IPS-18c (cell line): ENCODE data around the gene POLE2.
"Not testable (repeated sequence)": the region's sequence is repeated elsewhere in the genome, so short reads cannot be mapped to it uniquely, and the experiment has no call there.

ENCODE experiments used
- H3K4me3 ChIP-seq: 2 replicates; pipeline ENCODE4 v1.7.0; 2013; ENCODE audit warnings: low read depth, mild to moderate bottlenecking, low read length, moderate library complexity; ENCODE audit not compliant: insufficient read depth
- H3K9me3 ChIP-seq: one replicate; pipeline ENCODE4 v1.6.1; 2013; ENCODE audit warnings: mild to moderate bottlenecking, low read length, moderate library complexity; ENCODE audit not compliant: control insufficient read depth, insufficient read depth

The POLE2 gene, protein sequence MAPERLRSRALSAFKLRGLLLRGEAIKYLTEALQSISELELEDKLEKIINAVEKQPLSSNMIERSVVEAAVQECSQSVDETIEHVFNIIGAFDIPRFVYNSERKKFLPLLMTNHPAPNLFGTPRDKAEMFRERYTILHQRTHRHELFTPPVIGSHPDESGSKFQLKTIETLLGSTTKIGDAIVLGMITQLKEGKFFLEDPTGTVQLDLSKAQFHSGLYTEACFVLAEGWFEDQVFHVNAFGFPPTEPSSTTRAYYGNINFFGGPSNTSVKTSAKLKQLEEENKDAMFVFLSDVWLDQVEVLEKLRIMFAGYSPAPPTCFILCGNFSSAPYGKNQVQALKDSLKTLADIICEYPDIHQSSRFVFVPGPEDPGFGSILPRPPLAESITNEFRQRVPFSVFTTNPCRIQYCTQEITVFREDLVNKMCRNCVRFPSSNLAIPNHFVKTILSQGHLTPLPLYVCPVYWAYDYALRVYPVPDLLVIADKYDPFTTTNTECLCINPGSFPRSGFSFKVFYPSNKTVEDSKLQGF

DNA sequence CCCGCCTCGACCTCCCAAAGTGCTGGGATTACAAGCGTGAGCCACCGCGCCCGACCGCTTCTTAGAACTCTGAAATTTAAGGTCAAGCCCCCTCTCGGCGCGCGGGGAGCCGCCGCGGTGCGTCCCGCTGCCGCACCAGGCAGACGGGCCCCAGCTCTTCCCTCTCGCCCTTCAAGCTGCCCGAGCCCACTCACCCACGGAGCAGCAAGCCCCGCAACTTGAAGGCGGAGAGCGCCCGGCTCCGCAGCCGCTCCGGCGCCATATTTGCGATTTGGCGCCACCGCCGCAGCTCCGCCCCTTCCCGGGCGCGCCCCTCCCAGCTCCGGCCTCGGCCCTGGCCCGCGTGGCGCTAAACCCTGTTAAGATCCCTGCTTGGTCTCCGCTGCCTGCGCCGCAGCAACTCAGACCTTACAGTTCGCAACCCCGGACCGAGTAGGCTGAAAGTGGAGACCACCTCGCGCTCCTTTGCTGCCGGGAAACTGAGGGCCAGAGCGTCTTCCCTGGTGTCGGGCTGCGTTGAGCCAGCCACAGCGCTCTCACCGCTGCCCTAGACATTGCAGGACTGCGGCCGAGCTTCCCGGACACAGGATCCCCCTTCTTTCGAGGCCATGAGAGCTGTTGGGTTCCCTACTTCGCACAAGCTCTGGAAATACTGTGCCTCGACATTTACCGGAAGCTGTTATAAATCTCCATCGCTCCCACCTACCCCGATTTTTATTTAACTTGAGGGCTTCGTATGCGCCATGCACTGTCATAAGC is at the start of gene POLE2:
TSS of gene POLE2 (minus strand) at position 273 of the 759 bp plus-strand sequence. CDS start at position 262, 11 bp downstream.
- H3K9me3 ChIP-seq = no peaks in the 10 kb centered on the region
- H3K4me3 ChIP-seq = peak within 1 kb of the TSS; percentile 86

DNA sequence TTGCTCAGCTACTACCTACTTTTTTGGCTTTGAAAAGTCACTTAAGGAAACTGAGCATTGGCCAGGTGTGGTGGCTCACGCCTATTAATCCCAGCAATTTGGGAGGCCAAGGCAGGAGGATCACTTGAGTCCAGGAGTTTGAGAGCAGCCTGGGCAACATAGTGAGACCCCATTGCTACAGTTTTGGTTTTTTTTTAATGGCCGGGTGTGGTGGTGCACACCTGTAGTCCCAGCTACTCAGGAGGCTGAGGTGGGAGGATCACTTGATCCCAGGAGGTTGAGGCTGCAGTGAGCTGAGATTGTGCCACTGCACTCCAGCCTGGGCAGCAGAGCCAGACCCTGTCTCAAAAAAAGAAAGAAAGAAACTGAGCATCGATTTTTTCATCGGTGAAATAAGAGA is 47.7 kb upstream of the POLE2 start:
- not testable (repeated sequence) for H3K9me3 ChIP-seq

GRCh38 chr14:49733836-49734235 is 45.8 kb upstream of the POLE2 start:
- Histone ChIP-seq H3K9me3 (no peaks in the 10 kb centered on the region), H3K4me3 (no peak overlapping the region)

More for the DNA sequence above, 47.7 kb upstream of the POLE2 start:
- H3K4me3 ChIP-seq = not testable (repeated sequence)

- no peak overlapping the region for H3K4me3 ChIP-seq
- H3K9me3 ChIP-seq = no peaks in the 10 kb centered on the region
Observed at GRCh38 chr14:49732896-49733295, 44.9 kb upstream of the POLE2 start.

DNA sequence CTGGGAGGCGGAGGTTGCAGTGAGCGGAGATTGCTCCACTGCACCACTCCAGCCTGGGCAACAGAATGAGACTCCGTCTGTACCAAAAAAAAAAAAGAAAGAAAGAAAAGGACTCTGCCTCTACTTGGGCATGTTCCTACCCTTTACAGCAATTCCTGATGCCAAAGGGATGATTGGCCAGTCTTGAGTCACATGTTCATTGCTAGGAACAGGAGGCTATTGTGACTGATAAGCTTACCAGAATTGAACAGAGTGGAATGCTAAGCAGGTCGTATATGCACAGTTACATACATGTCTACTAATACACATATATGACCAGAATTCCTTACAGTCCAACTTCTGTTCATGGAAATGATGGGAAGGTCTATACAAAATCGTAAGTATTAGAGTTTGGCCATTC is 39.2 kb upstream of the POLE2 start:
- no peak overlapping the region for H3K4me3 ChIP-seq
- no peaks in the 10 kb centered on the region for H3K9me3 ChIP-seq

DNA sequence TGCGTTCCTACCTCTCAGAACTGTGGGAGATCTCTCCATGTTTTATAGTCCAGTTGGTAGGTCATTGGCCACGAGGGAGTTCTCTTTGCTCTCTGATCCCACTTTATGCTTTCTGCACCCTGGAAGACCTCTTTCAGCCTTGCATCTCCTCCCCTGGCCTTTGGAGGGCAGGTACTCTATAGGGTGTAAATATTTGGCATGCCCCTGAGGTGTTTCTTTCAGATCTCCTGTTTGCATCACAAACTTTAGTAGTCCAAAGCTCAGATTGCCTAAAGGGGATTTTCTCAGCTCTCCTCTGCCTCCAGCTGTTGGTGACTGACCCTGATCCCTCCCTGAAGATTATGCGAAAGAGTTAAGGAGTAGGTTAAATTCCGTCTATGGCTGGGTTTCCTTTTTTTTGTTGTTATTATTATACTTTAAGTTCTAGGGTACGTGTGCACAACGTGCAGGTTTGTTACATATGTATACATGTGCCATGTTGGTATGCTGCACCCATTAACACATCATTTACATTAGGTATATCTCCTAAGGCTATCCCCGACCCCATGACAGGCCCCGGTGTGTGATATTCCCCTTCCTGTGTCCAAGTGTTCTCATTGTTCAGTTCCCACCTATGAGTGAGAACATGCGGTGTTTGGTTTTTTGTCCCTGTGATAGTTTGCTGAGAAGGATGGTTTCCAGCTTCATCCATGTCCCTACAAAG is 33.9 kb upstream of the POLE2 start:
- not testable (repeated sequence) for H3K4me3 ChIP-seq, H3K9me3 ChIP-seq

GRCh38 chr14:49720744-49721143 is 32.7 kb upstream of the POLE2 start:
- H3K9me3 ChIP-seq = no peaks in the 10 kb centered on the region
- H3K4me3 ChIP-seq = no peak overlapping the region

- not testable (repeated sequence) for H3K9me3 ChIP-seq, H3K4me3 ChIP-seq
Observed at GRCh38 chr14:49710993-49711392, 23.0 kb upstream of the POLE2 start.

DNA sequence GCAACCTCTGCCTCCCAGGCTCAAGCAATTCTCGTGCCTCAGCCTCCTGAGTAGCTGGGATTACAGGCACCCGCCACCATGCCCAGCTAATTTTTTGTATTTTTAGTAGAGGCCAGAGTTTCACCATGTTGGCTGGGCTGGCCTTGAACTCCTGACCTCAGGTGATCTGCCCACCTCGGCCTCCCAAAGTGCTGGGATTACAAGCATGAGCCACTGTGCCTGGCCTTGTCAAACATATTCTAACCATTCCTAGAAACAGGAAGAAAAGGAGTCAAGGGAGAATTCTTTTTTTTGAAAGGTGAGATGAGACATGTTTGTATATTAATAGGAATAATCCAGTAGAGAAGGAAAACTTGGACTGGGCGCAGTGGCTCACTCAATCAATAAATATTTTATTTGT is 16.5 kb upstream of the POLE2 start:
- not testable (repeated sequence) for H3K4me3 ChIP-seq, H3K9me3 ChIP-seq

GRCh38 chr14:49703965-49704364 is 16.0 kb upstream of the POLE2 start:
- Histone ChIP-seq H3K4me3 (no peak overlapping the region), H3K9me3 (no peaks in the 10 kb centered on the region)

- Histone ChIP-seq H3K9me3 (no peaks in the 10 kb centered on the region), H3K4me3 (no peak overlapping the region)
Observed at GRCh38 chr14:49702725-49703124, 14.7 kb upstream of the POLE2 start.

DNA sequence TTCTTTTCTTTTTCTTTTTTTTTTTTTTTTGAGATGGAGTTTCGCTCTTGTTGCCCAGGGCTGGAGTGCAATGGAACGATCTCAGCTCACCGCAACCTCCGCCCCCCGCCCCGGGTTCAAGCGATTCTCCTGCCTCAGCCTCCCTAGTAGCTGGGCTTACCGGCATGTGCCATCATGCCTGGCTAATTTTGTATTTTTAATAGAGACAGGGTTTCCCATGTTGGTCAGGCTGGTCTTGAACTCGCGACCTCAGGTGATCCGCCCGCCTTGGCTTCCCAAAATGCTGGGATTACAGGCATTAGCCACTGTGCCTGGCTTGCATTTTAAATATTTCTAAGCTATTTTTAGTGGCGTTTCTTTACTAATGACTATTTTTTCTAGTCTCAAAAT is 5.7 kb upstream of the POLE2 start:
- peak overlapping the region; percentile 72 for H3K4me3 ChIP-seq
- not testable (repeated sequence) for H3K9me3 ChIP-seq

GRCh38 chr14:49692811-49693734 is 5.1 kb upstream of the POLE2 start, which contains the start of gene KLHDC1:
KLHDC1 (plus strand) TSS chr14:49693120; CDS start chr14:49693195, 75 bp downstream.
- Histone ChIP-seq H3K4me3 (peak within 1 kb of the TSS; percentile 72), H3K9me3 (no peaks in the 10 kb centered on the region)

GRCh38 chr14:49692193-49692757 is 4.3 kb upstream of the POLE2 start:
- Histone ChIP-seq H3K9me3 (no peaks in the 10 kb centered on the region), H3K4me3 (peak overlapping the region; percentile 72; the same call in 1 of the 2 replicates)

DNA sequence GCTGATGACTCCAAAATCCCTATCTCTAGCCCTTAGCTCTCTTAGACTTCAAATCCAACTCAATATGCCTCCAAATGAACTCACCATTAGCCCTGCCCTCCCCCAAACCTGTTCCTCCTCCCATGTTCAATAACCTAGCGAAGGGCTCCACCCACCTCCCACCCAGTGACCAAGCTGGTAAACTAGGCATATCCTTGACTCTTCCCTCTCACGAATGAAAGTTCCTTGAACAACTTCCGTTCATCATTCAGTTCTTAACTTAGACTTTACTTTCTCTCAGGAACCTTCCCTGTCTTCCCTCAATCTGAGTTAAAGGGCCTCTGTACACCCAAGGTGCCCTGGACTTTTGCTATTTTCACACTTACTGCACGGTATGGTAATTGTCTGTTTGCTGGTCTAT is 3.0 kb upstream of the POLE2 start:
- Histone ChIP-seq H3K4me3 (no peak overlapping the region; the same call in 1 of the 2 replicates), H3K9me3 (no peaks in the 10 kb centered on the region)

DNA sequence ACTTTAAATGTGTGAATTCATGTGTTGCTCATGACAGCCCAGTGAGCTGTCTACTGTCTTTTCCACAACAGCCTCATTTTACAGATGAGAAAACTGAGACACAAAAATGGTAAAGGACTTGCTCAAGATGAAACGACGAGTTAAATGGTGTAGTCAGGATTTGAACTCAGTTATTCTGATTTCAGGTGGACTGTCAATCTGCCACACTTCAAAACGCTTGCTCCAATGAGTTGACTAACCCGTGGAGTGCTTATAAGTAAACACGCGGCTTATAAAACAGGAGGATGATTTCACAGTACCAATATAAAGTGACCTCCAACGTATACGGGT is 652 bp upstream of the POLE2 start:
- H3K9me3 ChIP-seq = no peaks in the 10 kb centered on the region
- peak overlapping the region; percentile 86; the same call in 1 of the 2 replicates for H3K4me3 ChIP-seq
